Hematopoietic multipotent progenitor cell treated with erythropoietin and hydrocortisone succinate and interleukin-3 and kit ligand, for 6 days (in vitro differentiated cells): ENCODE data around the gene CRISPLD2.
A peak's percentile ranks its signal among the peaks of the same experiment; 100 is the strongest.

ENCODE experiments used
- DNase-seq: peaks from one replicate; pipeline ENCODE4 v3.0.0-alpha.2; 2015

CRISPLD2 gene

GRCh38 chr16:84800158-84800978 is 19.4 kb upstream of the CRISPLD2 start:
- no peak for DNase-seq

- no peak for DNase-seq
These were observed 16.6 kb upstream of the CRISPLD2 start for GRCh38 chr16:84803146-84803545.

GRCh38 chr16:84804326-84804725 is 15.5 kb upstream of the CRISPLD2 start:
- no peak for DNase-seq

- no peak for DNase-seq
These were observed 13.4 kb upstream of the CRISPLD2 start for GRCh38 chr16:84806256-84806889.

- DNase-seq: no peak
These were observed 12.9 kb upstream of the CRISPLD2 start for GRCh38 chr16:84806890-84807258.

GRCh38 chr16:84807776-84808175 is 12.0 kb upstream of the CRISPLD2 start:
- no peak for DNase-seq

GRCh38 chr16:84808826-84809225 is 11.0 kb upstream of the CRISPLD2 start:
- DNase-seq: no peak

- DNase-seq: peak; percentile 70
These were observed 9.1 kb upstream of the CRISPLD2 start for GRCh38 chr16:84810518-84811273.

- no peak for DNase-seq
These were observed 8.3 kb upstream of the CRISPLD2 start for GRCh38 chr16:84811529-84811928.

GRCh38 chr16:84813141-84813934 is 6.4 kb upstream of the CRISPLD2 start:
- no peak for DNase-seq

GRCh38 chr16:84815462-84815861 is 4.3 kb upstream of the CRISPLD2 start:
- DNase-seq: no peak

GRCh38 chr16:84816023-84816422 is 3.8 kb upstream of the CRISPLD2 start:
- DNase-seq: no peak

- DNase-seq: no peak
These were observed 3.3 kb upstream of the CRISPLD2 start for GRCh38 chr16:84816485-84816884.

GRCh38 chr16:84817206-84817605 is 2.6 kb upstream of the CRISPLD2 start:
- no peak for DNase-seq

- DNase-seq: no peak
These were observed 2.2 kb upstream of the CRISPLD2 start for GRCh38 chr16:84817613-84818012.

- no peak for DNase-seq
These were observed 1.7 kb upstream of the CRISPLD2 start for GRCh38 chr16:84818133-84818532.

GRCh38 chr16:84818989-84819643 is 669 bp upstream of the CRISPLD2 start:
- no peak for DNase-seq

- DNase-seq: no peak
These were observed 510 bp downstream of the CRISPLD2 start for GRCh38 chr16:84820305-84820684.

- DNase-seq: no peak
These were observed 986 bp downstream of the CRISPLD2 start for GRCh38 chr16:84820771-84821170.

- no peak for DNase-seq
These were observed 1.4 kb downstream of the CRISPLD2 start for GRCh38 chr16:84821179-84821578.

- no peak for DNase-seq
These were observed 2.2 kb downstream of the CRISPLD2 start for GRCh38 chr16:84821728-84822689.
